ENCODE results near the gene PDGFC. TPM values are rescaled to one million over a fixed set of nuclear protein-coding genes. Genes with fewer than 3 reads are reported as not detected.

PDGFC gene
- total RNA-seq, 1 experiment from 2014 or later = 9.8 TPM

DNA sequence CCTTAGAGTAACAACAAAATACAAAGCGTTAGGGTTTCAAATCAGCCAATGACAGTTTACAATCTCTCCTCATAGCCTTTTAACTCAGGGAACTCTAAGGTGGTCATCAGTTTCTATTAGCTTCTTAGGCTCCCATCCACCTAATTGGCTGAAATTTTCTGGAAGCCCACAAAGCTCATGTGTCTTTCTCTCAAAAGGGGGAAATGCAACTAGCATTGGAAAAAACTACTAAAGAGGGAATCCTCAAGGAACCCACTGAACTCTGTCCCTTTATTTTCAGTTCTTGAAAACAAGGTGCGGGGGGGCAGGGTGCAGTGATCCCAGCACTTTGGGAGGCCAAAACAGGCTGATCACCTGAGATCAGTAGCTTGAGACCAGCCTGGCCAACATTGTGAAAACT lies 56.4 kb downstream of the PDGFC start (continued):
- TF ChIP-seq POLR2A (IDR thresholded peaks at IDR 0.05; ENCODE audit: borderline replicate concordance, extremely low read depth, insufficient read depth, insufficient read length) = no peak
- TF ChIP-seq EZH2 (IDR thresholded peaks at IDR 0.05) = no peak
- TF ChIP-seq CBX3 (IDR thresholded peaks at IDR 0.05; ENCODE audit: low read depth) = no peak
- TF ChIP-seq FOSL1 (IDR thresholded peaks at IDR 0.05; ENCODE audit: low read depth) = no peak

DNA sequence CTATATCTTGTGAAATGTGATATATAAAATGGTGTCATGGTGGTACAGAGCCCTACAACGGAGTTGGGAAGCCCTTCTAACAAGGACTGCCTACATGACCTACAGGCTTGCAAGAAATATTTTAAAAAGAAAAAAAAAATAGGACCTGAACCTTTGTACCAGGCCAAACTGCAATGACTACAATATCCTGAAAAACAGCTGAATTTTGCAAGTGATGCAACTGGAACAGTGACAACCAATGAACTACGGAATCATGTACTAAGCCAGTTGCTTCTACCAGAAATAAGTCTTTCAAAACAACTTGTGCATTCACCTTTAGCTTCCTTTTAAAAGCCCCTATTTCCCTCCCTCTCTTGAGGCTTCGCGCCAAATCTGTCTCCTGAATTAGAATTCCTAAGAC lies 58.4 kb downstream of the PDGFC start:
- Histone ChIP-seq H2AFZ (ENCODE audit: low read depth, low read length, poor library complexity, severe bottlenecking) (no peak overlapping the region), H3K9me3 (ENCODE audit: control insufficient read depth in 1 of 2, insufficient read depth in 1 of 2, low read depth in 1 of 2, low read length in 2 of 2) (no peaks in the 10 kb centered on the region), H3K36me3 (ENCODE audit: control insufficient read depth in 1 of 2, insufficient read depth in 2 of 2, low read length in 2 of 2) (no peaks in the 10 kb centered on the region), H3K4me3 (replicated peaks in 1 of 2; ENCODE audit: low read depth in 1 of 2, low read length in 2 of 2) (no peak overlapping the region), H3K4me2 (ENCODE audit: low read length) (no peak overlapping the region), H3K9me2 (ENCODE audit: insufficient read depth) (no peaks in the 10 kb centered on the region), H3K79me2 (ENCODE audit: insufficient read depth, low read length) (no peaks in the 10 kb centered on the region), H3K27ac (ENCODE audit: low read depth, low read length) (no peak overlapping the region), H3K4me1 (ENCODE audit: control insufficient read depth in 1 of 2, insufficient read depth in 2 of 2, low read length in 2 of 2) (no peaks in the 10 kb centered on the region), H4K20me1 (ENCODE audit: insufficient read depth) (no peaks in the 10 kb centered on the region), H3K27me3 (ENCODE audit: insufficient read depth, low read length) (no peaks in the 10 kb centered on the region), H3K9ac (ENCODE audit: low read length) (no peak overlapping the region)
- TF ChIP-seq, protein P1, sequence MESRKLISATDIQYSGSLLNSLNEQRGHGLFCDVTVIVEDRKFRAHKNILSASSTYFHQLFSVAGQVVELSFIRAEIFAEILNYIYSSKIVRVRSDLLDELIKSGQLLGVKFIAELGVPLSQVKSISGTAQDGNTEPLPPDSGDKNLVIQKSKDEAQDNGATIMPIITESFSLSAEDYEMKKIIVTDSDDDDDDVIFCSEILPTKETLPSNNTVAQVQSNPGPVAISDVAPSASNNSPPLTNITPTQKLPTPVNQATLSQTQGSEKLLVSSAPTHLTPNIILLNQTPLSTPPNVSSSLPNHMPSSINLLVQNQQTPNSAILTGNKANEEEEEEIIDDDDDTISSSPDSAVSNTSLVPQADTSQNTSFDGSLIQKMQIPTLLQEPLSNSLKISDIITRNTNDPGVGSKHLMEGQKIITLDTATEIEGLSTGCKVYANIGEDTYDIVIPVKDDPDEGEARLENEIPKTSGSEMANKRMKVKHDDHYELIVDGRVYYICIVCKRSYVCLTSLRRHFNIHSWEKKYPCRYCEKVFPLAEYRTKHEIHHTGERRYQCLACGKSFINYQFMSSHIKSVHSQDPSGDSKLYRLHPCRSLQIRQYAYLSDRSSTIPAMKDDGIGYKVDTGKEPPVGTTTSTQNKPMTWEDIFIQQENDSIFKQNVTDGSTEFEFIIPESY (IDR thresholded peaks at IDR 0.05; ENCODE audit: extremely low read depth, insufficient replicate concordance, low read length) = no peak
- TF ChIP-seq POLR2A (IDR thresholded peaks at IDR 0.05; ENCODE audit: borderline replicate concordance, extremely low read depth, insufficient read depth, insufficient read length) (no peak), SP1 (IDR thresholded peaks at IDR 0.05; ENCODE audit: low read depth) (no peak), CEBPB (IDR thresholded peaks at IDR 0.05; ENCODE audit: low read depth) (no peak), SIN3A (IDR thresholded peaks at IDR 0.05; ENCODE audit: low read depth) (no peak), EZH2 (IDR thresholded peaks at IDR 0.05) (no peak), TCF7L2 (IDR thresholded peaks at IDR 0.05; ENCODE audit: borderline replicate concordance, extremely low read depth, insufficient read depth, insufficient read length) (no peak), RAD21 (IDR thresholded peaks at IDR 0.05; ENCODE audit: low read depth) (no peak)
- TF ChIP-seq, protein P2, sequence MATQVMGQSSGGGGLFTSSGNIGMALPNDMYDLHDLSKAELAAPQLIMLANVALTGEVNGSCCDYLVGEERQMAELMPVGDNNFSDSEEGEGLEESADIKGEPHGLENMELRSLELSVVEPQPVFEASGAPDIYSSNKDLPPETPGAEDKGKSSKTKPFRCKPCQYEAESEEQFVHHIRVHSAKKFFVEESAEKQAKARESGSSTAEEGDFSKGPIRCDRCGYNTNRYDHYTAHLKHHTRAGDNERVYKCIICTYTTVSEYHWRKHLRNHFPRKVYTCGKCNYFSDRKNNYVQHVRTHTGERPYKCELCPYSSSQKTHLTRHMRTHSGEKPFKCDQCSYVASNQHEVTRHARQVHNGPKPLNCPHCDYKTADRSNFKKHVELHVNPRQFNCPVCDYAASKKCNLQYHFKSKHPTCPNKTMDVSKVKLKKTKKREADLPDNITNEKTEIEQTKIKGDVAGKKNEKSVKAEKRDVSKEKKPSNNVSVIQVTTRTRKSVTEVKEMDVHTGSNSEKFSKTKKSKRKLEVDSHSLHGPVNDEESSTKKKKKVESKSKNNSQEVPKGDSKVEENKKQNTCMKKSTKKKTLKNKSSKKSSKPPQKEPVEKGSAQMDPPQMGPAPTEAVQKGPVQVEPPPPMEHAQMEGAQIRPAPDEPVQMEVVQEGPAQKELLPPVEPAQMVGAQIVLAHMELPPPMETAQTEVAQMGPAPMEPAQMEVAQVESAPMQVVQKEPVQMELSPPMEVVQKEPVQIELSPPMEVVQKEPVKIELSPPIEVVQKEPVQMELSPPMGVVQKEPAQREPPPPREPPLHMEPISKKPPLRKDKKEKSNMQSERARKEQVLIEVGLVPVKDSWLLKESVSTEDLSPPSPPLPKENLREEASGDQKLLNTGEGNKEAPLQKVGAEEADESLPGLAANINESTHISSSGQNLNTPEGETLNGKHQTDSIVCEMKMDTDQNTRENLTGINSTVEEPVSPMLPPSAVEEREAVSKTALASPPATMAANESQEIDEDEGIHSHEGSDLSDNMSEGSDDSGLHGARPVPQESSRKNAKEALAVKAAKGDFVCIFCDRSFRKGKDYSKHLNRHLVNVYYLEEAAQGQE (IDR thresholded peaks at IDR 0.05; ENCODE audit: low read depth) = no peak
- TF ChIP-seq, protein P3, sequence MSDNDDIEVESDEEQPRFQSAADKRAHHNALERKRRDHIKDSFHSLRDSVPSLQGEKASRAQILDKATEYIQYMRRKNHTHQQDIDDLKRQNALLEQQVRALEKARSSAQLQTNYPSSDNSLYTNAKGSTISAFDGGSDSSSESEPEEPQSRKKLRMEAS (IDR thresholded peaks at IDR 0.05) = no peak
- CTCF ChIA-PET = no interaction called here
- RAD21 ChIA-PET (ENCODE audit: low non-redundant PET in 1 of 2, low total read pairs in 2 of 2, uncharacterized antibody in 2 of 2, unreplicated experiment in 2 of 2) = no interaction called here
- POLR2A ChIA-PET = no interaction called here
- BruUV-seq (replicated peaks) = no TSS peak
- DNase-seq (ENCODE audit: low read depth, low spot score) (no peak), ATAC-seq (no peak)
- intact Hi-C loops (cut with micrococcal nuclease) = no loop called here
